Osteocyte (in vitro differentiated cells): ENCODE measurements around the gene CPB1. TPM values are rescaled to one million over a fixed set of nuclear protein-coding genes. Genes with fewer than 3 reads are reported as not detected.
"Not testable (repeated sequence)": the region's sequence is repeated elsewhere in the genome, so short reads cannot be mapped to it uniquely, and the experiment has no call there.

ENCODE experiments used
- DNase-seq: peaks from one replicate; pipeline ENCODE4 v3.0.0; 2021; ENCODE audit warnings: mixed read lengths; ENCODE audit not compliant: unreplicated experiment; ENCODE audit errors: extremely low spot score
- H3K27ac Mint-ChIP-seq: one replicate; pipeline ENCODE4 v1.8.0; 2021; ENCODE audit warnings: mild to moderate bottlenecking, mixed read lengths; ENCODE audit not compliant: unreplicated experiment
- H3K27me3 Mint-ChIP-seq: one replicate; pipeline ENCODE4 v1.8.0; 2021; ENCODE audit warnings: mixed read lengths; ENCODE audit not compliant: unreplicated experiment
- H3K36me3 Mint-ChIP-seq: one replicate; pipeline ENCODE4 v1.8.0; 2021; ENCODE audit warnings: mixed read lengths; ENCODE audit not compliant: unreplicated experiment
- H3K4me1 Mint-ChIP-seq: one replicate; pipeline ENCODE4 v1.8.0; 2021; ENCODE audit warnings: mixed read lengths; ENCODE audit not compliant: unreplicated experiment
- H3K4me3 Mint-ChIP-seq: one replicate; pipeline ENCODE4 v1.8.0; 2021; ENCODE audit warnings: mild to moderate bottlenecking, moderate library complexity, mixed read lengths; ENCODE audit not compliant: unreplicated experiment
- H3K9me3 Mint-ChIP-seq: one replicate; pipeline ENCODE4 v1.8.0; 2021; ENCODE audit warnings: mixed read lengths; ENCODE audit not compliant: unreplicated experiment
- long read RNA-seq: library from polyadenylated mRNA; unstranded; transcript quantifications from one replicate; pipeline ENCODE4 v2.0.0, GENCODE V29; 2021
- total RNA-seq: library from RNA; stranded (reverse); gene quantifications from 2 replicates; pipeline ENCODE4 v1.2.1, GENCODE V29; 2021
- TF ChIP-seq, protein P1 (sequence below): fragments of 200-600 bp; sonication (generic); IDR thresholded peaks from 2 replicates; pipeline ENCODE4 v1.5.0; 2021; ENCODE audit warnings: antibody characterized with exemption, mild to moderate bottlenecking, moderate library complexity

Gene CPB1
- total RNA-seq = not detected in 2 replicates
- long read RNA-seq = 0 reads

GRCh38 chr3:148827585-148827984 is at the start of gene CPB1:
Gene CPB1 (plus strand): TSS chr3:148827811. CDS start chr3:148827824, 13 bp downstream.
- Mint-ChIP-seq H3K4me1 (no peaks in the 10 kb centered on the region), H3K4me3 (no peak within 1 kb of the TSS), H3K27me3 (no peaks in the 10 kb centered on the region), H3K36me3 (no peaks in the 10 kb centered on the region), H3K9me3 (no peaks in the 10 kb centered on the region), H3K27ac (no peak within 1 kb of the TSS)
- TF ChIP-seq, protein P1, sequence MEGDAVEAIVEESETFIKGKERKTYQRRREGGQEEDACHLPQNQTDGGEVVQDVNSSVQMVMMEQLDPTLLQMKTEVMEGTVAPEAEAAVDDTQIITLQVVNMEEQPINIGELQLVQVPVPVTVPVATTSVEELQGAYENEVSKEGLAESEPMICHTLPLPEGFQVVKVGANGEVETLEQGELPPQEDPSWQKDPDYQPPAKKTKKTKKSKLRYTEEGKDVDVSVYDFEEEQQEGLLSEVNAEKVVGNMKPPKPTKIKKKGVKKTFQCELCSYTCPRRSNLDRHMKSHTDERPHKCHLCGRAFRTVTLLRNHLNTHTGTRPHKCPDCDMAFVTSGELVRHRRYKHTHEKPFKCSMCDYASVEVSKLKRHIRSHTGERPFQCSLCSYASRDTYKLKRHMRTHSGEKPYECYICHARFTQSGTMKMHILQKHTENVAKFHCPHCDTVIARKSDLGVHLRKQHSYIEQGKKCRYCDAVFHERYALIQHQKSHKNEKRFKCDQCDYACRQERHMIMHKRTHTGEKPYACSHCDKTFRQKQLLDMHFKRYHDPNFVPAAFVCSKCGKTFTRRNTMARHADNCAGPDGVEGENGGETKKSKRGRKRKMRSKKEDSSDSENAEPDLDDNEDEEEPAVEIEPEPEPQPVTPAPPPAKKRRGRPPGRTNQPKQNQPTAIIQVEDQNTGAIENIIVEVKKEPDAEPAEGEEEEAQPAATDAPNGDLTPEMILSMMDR = no peak
- DNase-seq = no peak

- Mint-ChIP-seq H3K4me3 (no peak overlapping the region), H3K9me3 (no peaks in the 10 kb centered on the region), H3K36me3 (no peaks in the 10 kb centered on the region), H3K27ac (no peak overlapping the region), H3K27me3 (peaks cover 4% of the 10 kb centered on the region), H3K4me1 (no peaks in the 10 kb centered on the region)
- TF ChIP-seq, protein P1 = no peak
- DNase-seq = no peak
Measured at GRCh38 chr3:148778926-148779325, 48.7 kb upstream of the CPB1 start.

GRCh38 chr3:148785026-148785425 is 42.6 kb upstream of the CPB1 start:
- H3K27ac Mint-ChIP-seq, H3K9me3 Mint-ChIP-seq, DNase-seq: not testable (repeated sequence)

DNA sequence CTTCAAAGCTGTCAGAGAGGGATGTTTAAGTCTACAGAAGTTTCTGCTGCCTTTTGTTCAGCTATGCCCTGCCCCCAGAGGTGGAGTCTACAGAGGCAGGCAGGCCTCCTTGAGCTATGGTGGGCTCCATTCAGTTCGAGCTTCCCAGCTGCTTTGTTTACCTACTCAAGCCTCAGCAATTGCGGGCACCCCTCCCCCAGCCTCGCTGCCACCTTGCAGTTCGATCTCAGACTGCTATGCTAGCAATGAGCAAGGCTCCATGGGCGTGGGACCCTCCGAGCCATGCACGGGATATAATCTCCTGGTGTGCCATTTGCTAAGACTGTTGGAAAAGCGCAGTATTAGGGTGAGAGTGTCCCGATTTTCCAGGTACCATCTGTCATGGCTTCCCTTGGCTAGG is 41.5 kb upstream of the CPB1 start:
- not testable (repeated sequence) for H3K36me3 Mint-ChIP-seq, DNase-seq, H3K9me3 Mint-ChIP-seq, H3K4me3 Mint-ChIP-seq, H3K27me3 Mint-ChIP-seq, H3K27ac Mint-ChIP-seq
- H3K4me1 Mint-ChIP-seq = peaks cover 40% of the 10 kb centered on the region

More at GRCh38 chr3:148785026-148785425, 42.6 kb upstream of the CPB1 start:
- H3K36me3 Mint-ChIP-seq, H3K27me3 Mint-ChIP-seq, H3K4me3 Mint-ChIP-seq: not testable (repeated sequence)
- peaks cover 30% of the 10 kb centered on the region for H3K4me1 Mint-ChIP-seq

- DNase-seq = no peak
- Mint-ChIP-seq H3K27me3 (peaks cover 9% of the 10 kb centered on the region), H3K27ac (peak overlapping the region; percentile 52), H3K4me3 (peak overlapping the region; percentile 3), H3K36me3 (no peaks in the 10 kb centered on the region), H3K9me3 (peaks cover 7% of the 10 kb centered on the region), H3K4me1 (peaks cover 49% of the 10 kb centered on the region)
- TF ChIP-seq, protein P1 = no peak
Measured at GRCh38 chr3:148789146-148789545, 38.5 kb upstream of the CPB1 start.

DNA sequence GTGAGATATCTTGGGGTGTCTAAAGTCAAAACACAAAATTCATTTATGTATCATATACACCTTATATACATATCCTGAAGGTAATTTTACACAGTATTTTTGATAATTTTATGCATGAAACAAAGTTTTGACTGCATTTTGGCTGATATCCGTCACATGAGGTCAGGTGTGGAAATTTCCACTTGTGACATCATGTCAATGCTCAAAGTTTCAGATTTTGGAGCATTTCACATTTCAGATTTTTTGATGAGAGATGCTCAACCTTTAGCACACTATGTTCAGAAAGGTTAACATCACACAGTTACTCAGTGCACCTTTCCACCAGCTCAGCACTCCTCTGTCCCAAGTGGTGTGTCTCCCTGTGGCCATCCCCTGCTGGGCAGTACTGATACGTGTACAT is 37.7 kb upstream of the CPB1 start:
- no peak overlapping the region for H3K4me3 Mint-ChIP-seq
- DNase-seq = no peak
- TF ChIP-seq, protein P1 = no peak
- no peaks in the 10 kb centered on the region for H3K36me3 Mint-ChIP-seq
- no peak overlapping the region for H3K27ac Mint-ChIP-seq
- peaks cover 9% of the 10 kb centered on the region for H3K27me3 Mint-ChIP-seq
- H3K9me3 Mint-ChIP-seq = peaks cover 5% of the 10 kb centered on the region
- peaks cover 53% of the 10 kb centered on the region for H3K4me1 Mint-ChIP-seq
